Duodenal mucosa (tissue), 2 donors: ENCODE measurements around the gene PDGFD.
A peak's percentile ranks its signal among the peaks of the same experiment; 100 is the strongest.

Experiments used
- H3K27ac ChIP-seq: one replicate; pipeline ENCODE4 v1.7.0; 2013; ENCODE audit warnings: low read depth, low read length
- H3K27me3 ChIP-seq, 2 donors: one replicate each; pipeline ENCODE4 v1.7.0; 2013; ENCODE audit warnings: low read length in 2 of 2, control low read depth in 1 of 2; ENCODE audit not compliant: insufficient read depth in 2 of 2, control insufficient read depth in 1 of 2
- H3K36me3 ChIP-seq, 2 donors: one replicate each; pipeline ENCODE4 v1.7.0; 2013; ENCODE audit warnings: low read length in 2 of 2, control low read depth in 1 of 2; ENCODE audit not compliant: insufficient read depth in 2 of 2, control insufficient read depth in 1 of 2
- H3K4me1 ChIP-seq, 2 donors: one replicate each; pipeline ENCODE4 v1.7.0; 2013; ENCODE audit warnings: low read length in 2 of 2, control low read depth in 1 of 2; ENCODE audit not compliant: insufficient read depth in 2 of 2, control insufficient read depth in 1 of 2
- H3K4me3 ChIP-seq, 2 donors: one replicate each; pipeline ENCODE4 v1.7.0; 2013; ENCODE audit warnings: low read length in 2 of 2, low read depth in 1 of 2
- H3K9ac ChIP-seq, 2 donors: one replicate each; pipeline ENCODE4 v1.7.0; 2013; ENCODE audit warnings: low read length in 2 of 2, low read depth in 1 of 2
- H3K9me3 ChIP-seq, 2 donors: one replicate each; pipeline ENCODE4 v1.7.0; 2013; ENCODE audit warnings: low read length in 2 of 2, control low read depth in 1 of 2; ENCODE audit not compliant: control insufficient read depth in 1 of 2

The PDGFD gene

DNA sequence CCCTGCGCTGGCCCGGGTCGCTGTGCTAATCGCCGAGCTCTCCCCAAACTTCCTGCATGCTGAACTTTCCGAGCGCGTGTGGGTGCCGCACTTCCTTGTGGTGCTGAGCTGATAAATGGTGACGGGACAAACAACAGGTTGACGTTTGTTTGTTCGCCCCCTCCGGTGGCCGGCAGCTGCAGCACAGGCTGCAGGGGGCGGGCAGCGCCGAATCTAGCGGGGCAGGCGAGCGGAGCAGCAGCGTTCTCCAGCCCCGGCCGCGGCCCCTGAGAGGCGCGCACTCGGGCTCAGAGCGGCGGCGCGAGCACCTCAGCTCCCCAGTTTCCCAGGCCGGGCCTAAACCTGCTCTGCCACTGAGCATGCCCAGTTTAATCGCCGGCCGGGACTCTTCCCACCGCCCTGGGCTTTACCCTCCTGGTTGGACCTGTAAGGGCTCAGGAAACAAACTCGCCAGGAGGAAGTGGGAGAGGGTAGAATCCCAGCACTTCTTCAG, at the start of gene PDGFD:
Gene PDGFD (minus strand): TSS at position 120 of the 493 bp plus-strand sequence.
- peaks cover 0 to 8% of the 10 kb centered on the region in 2 donors for H3K4me1 ChIP-seq
- H3K9me3 ChIP-seq: no peaks in the 10 kb centered on the region
- H3K4me3 ChIP-seq: peak within 1 kb of the TSS; percentile 60 to 63
- no peak within 1 kb of the TSS for H3K27ac ChIP-seq
- H3K36me3 ChIP-seq: no peaks in the 10 kb centered on the region
- H3K9ac ChIP-seq: no peak within 1 kb of the TSS
- no peaks in the 10 kb centered on the region for H3K27me3 ChIP-seq

DNA sequence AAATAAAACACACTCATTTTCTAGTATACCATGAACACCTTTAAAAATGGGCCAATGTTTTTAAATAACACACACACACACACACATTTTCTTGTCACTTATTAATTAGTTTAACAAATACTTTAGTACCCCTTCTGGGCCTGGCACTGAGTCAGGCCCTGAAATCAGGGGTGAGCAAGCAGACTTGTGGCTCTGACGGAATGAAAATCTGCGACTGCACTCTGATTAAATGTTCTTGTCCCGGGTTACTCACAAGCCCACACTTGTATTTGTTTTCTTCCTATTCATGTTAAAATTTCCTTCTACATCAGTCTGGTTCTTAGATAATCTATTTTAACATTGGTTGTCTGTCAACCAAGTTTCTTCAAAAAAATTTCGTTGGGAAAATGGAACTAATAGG, 43.0 kb upstream of the PDGFD start:
- Histone ChIP-seq H3K9ac (no peak overlapping the region), H3K36me3 (no peaks in the 10 kb centered on the region), H3K9me3 (no peaks in the 10 kb centered on the region), H3K27ac (no peak overlapping the region), H3K27me3 (no peaks in the 10 kb centered on the region), H3K4me3 (no peak overlapping the region), H3K4me1 (no peaks in the 10 kb centered on the region)

DNA sequence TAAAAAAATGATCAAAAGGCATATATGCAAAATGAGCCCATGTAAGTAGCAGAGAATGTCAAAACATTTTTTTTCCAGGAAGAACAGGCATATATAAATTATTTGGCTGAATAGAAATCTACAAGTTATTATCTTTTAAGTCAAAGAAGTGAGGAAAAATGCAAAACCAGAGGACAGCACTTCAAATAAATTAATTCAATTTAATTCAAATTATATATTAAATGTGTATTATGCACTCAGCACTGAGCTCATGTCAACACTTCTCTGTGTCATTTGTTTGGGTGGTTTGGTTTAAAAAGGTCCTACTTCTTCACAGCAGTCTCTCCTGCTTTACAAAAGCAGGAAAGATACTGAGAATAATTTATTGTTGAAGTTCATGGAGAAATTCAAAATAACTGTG, 41.9 kb upstream of the PDGFD start:
- no peaks in the 10 kb centered on the region for H3K27me3 ChIP-seq
- no peak overlapping the region for H3K27ac ChIP-seq
- H3K36me3 ChIP-seq: no peaks in the 10 kb centered on the region
- no peaks in the 10 kb centered on the region for H3K4me1 ChIP-seq
- H3K9ac ChIP-seq: no peak overlapping the region
- no peaks in the 10 kb centered on the region for H3K9me3 ChIP-seq
- H3K4me3 ChIP-seq: no peak overlapping the region

DNA sequence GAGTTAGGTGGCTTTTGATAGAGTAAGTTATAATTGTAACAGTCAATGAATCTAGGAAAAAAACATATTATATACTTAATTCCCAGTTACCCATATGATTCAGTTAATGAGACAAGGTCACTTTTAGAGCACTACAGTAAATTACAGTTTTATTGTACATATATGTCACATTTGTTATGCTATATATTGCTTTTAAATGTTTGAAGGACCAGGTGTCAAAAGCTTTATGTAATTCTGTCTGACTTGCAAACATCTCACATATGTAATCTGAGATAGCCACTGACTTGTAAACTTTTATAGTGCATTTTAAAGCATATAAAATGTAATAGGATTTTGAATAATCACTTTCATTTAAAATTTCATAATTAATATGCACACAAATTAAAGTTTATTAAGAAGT, 36.7 kb upstream of the PDGFD start:
- Histone ChIP-seq H3K9me3 (no peaks in the 10 kb centered on the region), H3K4me3 (no peak overlapping the region)

DNA sequence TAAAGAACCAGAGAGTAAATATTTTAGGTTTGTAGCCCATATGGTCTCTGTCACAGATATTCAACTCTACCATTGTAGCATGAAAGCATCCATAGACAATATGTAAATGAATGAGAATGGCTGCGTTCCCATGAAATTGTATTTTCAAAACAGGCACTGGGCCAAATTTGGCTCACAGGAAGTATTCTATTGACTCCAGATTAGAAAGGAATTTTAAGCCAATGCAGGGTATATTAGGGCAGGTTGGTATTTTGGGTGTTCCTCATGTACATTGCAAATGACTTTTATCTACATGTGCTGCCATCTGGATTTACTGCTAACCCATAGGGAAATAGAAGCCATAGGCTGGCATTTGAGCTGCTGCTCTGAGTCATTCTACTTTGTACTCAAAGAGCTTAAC, 35.1 kb upstream of the PDGFD start:
- no peaks in the 10 kb centered on the region for H3K4me1 ChIP-seq
- H3K9me3 ChIP-seq: no peaks in the 10 kb centered on the region
- no peaks in the 10 kb centered on the region for H3K36me3 ChIP-seq
- no peak overlapping the region for H3K27ac ChIP-seq
- H3K27me3 ChIP-seq: no peaks in the 10 kb centered on the region
- no peak overlapping the region for H3K4me3 ChIP-seq
- H3K9ac ChIP-seq: no peak overlapping the region

More for the DNA sequence above, 36.7 kb upstream of the PDGFD start:
- Histone ChIP-seq H3K27ac (no peak overlapping the region), H3K36me3 (no peaks in the 10 kb centered on the region), H3K4me1 (no peaks in the 10 kb centered on the region), H3K9ac (no peak overlapping the region), H3K27me3 (no peaks in the 10 kb centered on the region)

DNA sequence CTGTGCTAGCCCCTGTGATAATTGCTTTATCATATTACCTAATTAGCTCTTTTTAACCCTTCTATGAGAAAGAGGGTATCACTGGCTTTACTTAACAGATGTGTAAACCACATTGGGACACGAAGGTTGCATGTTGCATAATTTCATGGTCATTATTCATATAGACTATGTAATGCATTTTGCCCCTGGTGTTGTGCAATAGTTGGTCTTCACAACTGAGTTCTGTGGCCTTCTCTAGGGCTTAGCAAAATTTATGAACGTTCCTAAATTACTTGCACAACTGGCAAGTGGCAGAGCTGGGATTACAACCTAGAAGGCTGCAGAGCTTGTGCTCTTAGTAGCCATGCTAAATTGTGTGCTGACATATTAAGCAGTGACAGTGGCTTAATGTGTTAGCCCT, 34.6 kb upstream of the PDGFD start:
- no peaks in the 10 kb centered on the region for H3K36me3 ChIP-seq
- no peak overlapping the region for H3K9ac ChIP-seq
- no peak overlapping the region for H3K27ac ChIP-seq
- no peaks in the 10 kb centered on the region for H3K27me3 ChIP-seq
- no peaks in the 10 kb centered on the region for H3K9me3 ChIP-seq
- H3K4me1 ChIP-seq: no peaks in the 10 kb centered on the region
- H3K4me3 ChIP-seq: no peak overlapping the region

DNA sequence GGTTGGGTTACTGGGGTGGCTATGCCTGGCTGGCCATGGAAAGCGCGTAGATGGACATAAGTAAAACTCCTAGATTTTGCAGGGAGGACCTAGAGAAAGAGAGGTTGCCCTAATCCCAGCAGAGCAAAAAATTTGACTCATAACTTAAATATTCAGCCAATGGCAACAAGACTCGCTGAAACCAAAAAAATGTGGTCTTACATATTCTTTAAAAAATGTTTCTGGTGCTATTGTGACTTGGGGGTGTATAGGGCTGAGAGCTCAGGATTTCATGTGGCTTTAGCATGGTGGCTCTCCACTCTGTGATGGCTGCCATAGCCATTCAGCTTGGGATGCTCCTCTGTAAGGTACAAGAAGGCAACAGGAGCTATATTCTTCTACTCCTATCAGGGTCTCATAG, 27.2 kb upstream of the PDGFD start:
- Histone ChIP-seq H3K9me3 (no peaks in the 10 kb centered on the region), H3K9ac (no peak overlapping the region), H3K27ac (no peak overlapping the region), H3K4me3 (no peak overlapping the region), H3K27me3 (no peaks in the 10 kb centered on the region), H3K36me3 (no peaks in the 10 kb centered on the region), H3K4me1 (no peaks in the 10 kb centered on the region)

DNA sequence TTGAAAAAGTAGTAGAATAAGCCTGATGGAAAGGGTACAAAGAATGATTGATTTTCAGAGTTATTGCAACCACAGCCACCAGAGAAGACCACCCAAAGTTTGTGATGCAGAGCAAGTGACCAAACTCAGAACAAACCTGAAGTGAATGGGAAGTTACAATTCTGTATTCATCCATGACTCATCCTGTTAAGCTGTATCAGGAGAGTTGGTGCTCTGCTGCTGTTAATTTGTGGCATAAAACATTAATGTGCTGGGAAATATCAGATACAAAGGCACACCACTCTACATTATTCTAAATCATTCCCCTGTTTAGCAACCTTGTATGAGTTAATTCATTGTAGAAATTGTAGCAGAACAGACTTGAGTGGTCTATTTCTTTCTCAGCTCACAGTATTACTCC, 19.6 kb upstream of the PDGFD start:
- no peaks in the 10 kb centered on the region for H3K9me3 ChIP-seq
- no peaks in the 10 kb centered on the region for H3K36me3 ChIP-seq

DNA sequence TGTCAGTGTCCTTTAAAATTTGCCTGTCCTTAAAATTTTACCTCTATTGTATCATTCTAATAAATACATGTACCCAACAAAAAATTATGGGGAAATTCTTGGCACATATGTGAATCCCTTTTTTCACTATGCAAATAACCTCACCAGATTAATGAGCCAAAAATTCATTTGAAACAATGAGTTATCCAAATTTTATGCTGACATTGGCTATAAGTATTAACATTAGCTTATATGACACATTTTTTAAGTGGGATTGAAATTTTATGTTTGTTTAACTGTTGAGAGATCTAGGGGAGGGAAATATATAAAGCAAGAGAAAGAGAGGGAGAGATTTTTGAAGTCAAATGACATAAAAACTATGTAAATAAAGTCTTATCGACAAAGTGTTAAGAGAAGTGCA, 11.8 kb upstream of the PDGFD start:
- Histone ChIP-seq H3K9me3 (no peaks in the 10 kb centered on the region), H3K9ac (no peak overlapping the region), H3K27ac (no peak overlapping the region), H3K36me3 (no peaks in the 10 kb centered on the region), H3K4me3 (no peak overlapping the region), H3K27me3 (no peaks in the 10 kb centered on the region), H3K4me1 (no peaks in the 10 kb centered on the region)

More for the DNA sequence above, 19.6 kb upstream of the PDGFD start:
- Histone ChIP-seq H3K4me1 (no peaks in the 10 kb centered on the region), H3K27me3 (no peaks in the 10 kb centered on the region), H3K27ac (no peak overlapping the region), H3K4me3 (no peak overlapping the region), H3K9ac (no peak overlapping the region)

DNA sequence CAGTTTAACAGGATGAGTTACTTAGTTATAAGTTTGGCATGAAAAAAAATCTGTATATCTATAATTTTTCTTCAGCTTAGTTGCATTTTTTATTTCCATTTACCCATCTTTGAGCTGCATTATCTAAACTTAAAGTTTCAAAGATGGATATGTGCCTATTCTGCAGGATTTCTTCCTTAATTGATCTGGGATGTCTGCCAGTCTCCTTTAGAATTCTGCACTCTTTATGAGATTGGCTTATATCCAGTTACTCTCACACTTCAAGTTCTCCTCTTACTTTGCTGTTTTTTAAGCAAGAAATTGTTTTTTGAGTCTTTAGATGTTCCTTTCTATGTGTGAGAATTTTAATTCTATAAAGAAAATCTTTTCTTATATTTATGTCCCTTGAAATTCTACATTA, 5.1 kb upstream of the PDGFD start:
- no peak overlapping the region for H3K9ac ChIP-seq
- no peaks in the 10 kb centered on the region for H3K27me3 ChIP-seq
- no peak overlapping the region for H3K27ac ChIP-seq
- no peaks in the 10 kb centered on the region for H3K4me1 ChIP-seq
- no peaks in the 10 kb centered on the region for H3K36me3 ChIP-seq
- H3K4me3 ChIP-seq: no peak overlapping the region
- H3K9me3 ChIP-seq: no peaks in the 10 kb centered on the region

DNA sequence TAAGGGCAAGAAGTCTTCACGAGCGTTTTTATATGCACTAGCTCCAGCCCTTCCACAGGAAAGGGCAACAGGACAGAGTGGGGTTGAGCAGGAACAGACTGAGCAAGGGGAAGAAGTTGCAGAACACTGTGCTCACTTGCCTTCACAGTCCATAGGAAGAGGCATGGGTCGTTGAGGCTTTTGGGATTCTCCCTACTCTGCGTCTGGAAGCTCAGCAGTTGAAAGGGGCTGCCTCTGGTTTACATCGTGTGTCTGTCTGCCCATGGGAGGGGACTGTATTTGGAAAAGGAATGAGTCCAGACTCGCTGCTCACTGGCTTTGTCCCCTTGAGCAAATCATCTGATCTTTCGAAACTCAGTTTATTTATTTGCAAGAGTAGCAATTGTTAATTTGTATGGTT, 1.1 kb upstream of the PDGFD start:
- no peak overlapping the region for H3K27ac ChIP-seq

More for the DNA sequence above, 1.1 kb upstream of the PDGFD start:
- Histone ChIP-seq H3K9me3 (no peaks in the 10 kb centered on the region), H3K27me3 (no peaks in the 10 kb centered on the region), H3K4me3 (no peak overlapping the region), H3K4me1 (peaks cover 0 to 8% of the 10 kb centered on the region in 2 donors), H3K9ac (no peak overlapping the region), H3K36me3 (no peaks in the 10 kb centered on the region)
